Keratinocyte (primary cell): ENCODE measurements around the gene TIMM22. TPM values are rescaled to one million over a fixed set of nuclear protein-coding genes. Genes with fewer than 3 reads are reported as not detected.

Experiments
- DNase-seq: peaks from one replicate; pipeline ENCODE4 v3.0.0-alpha.2; 2011; ENCODE audit warnings: low read depth, missing footprints, low spot score
- FAIRE-seq: peaks from 2 replicates; lab custom pipeline; 2011; peaks lifted over from hg19 to GRCh38; lab: Jason Lieb, UNC
- H2AFZ ChIP-seq: 2 replicates; pipeline ENCODE4 v1.6.0; 2012; ENCODE audit warnings: low read length, control low read depth, inconsistent platforms; ENCODE audit not compliant: control insufficient read depth
- H3K27ac ChIP-seq: 2 replicates; pipeline ENCODE4 v1.5.1; 2011; ENCODE audit warnings: low read length; ENCODE audit not compliant: control insufficient read depth, insufficient read depth
- H3K27me3 ChIP-seq: 3 replicates; pipeline ENCODE4 v1.6.0; 2011; ENCODE audit warnings: low read length; ENCODE audit not compliant: control insufficient read depth, insufficient read depth; ENCODE audit errors: extremely low read depth
- H3K36me3 ChIP-seq, 2 experiments: 2 replicates in 1 of 2; 3 replicates in 1 of 2; pipeline ENCODE4 v1.5.1; 2011; ENCODE audit warnings: low read length in 2 of 2, mild to moderate bottlenecking in 1 of 2; ENCODE audit not compliant: control insufficient read depth in 2 of 2, insufficient read depth in 2 of 2; ENCODE audit errors: extremely low read depth in 1 of 2
- H3K4me1 ChIP-seq: 3 replicates; pipeline ENCODE4 v1.5.1; 2011; ENCODE audit warnings: low read length; ENCODE audit not compliant: control insufficient read depth, insufficient read depth; ENCODE audit errors: extremely low read depth
- H3K4me2 ChIP-seq: 3 replicates; pipeline ENCODE4 v1.6.0; 2011; ENCODE audit warnings: low read depth, low read length; ENCODE audit not compliant: control insufficient read depth, insufficient read depth; ENCODE audit errors: extremely low read depth
- H3K4me3 ChIP-seq, 3 experiments: fragments of 200-600 bp in 1 of 3; sonication (generic) in 1 of 3; 2 replicates in 2 of 3; 3 replicates in 1 of 3; pipeline ENCODE4 v1.5.1; 2011 to 2016; ENCODE audit warnings: low read length in 3 of 3, mild to moderate bottlenecking in 3 of 3, control low read depth in 2 of 3, inconsistent platforms in 1 of 3, low read depth in 1 of 3, mixed read lengths in 1 of 3, mixed run types in 1 of 3, moderate library complexity in 1 of 3; ENCODE audit not compliant: control insufficient read depth in 2 of 3, insufficient read depth in 2 of 3; ENCODE audit errors: extremely low read depth in 1 of 3
- H3K79me2 ChIP-seq: 2 replicates; pipeline ENCODE4 v1.6.0; 2012; ENCODE audit warnings: low read length; ENCODE audit not compliant: control insufficient read depth, insufficient read depth
- H3K9ac ChIP-seq: 3 replicates; pipeline ENCODE4 v1.6.0; 2011; ENCODE audit warnings: low read length; ENCODE audit not compliant: control insufficient read depth, insufficient read depth; ENCODE audit errors: extremely low read depth
- H3K9me1 ChIP-seq: 3 replicates; pipeline ENCODE4 v1.6.0; 2011; ENCODE audit warnings: low read length; ENCODE audit not compliant: control insufficient read depth, insufficient read depth; ENCODE audit errors: extremely low read depth
- H3K9me3 ChIP-seq: 2 replicates; pipeline ENCODE4 v1.5.1; 2012; ENCODE audit warnings: low read depth, low read length; ENCODE audit not compliant: control insufficient read depth
- H4K20me1 ChIP-seq: 3 replicates; pipeline ENCODE4 v1.6.0; 2011; ENCODE audit warnings: low read length; ENCODE audit not compliant: control insufficient read depth, insufficient read depth; ENCODE audit errors: extremely low read depth
- EZH2 ChIP-seq: IDR thresholded peaks from one replicate; pipeline ENCODE4 v1.6.1; 2012; ENCODE audit warnings: inconsistent platforms, mild to moderate bottlenecking, low read length, moderate library complexity
- dilution Hi-C: fragments of 300-500 bp; cut with MboI; formaldehyde crosslinking; loops from one replicate; pipeline ENCODE4 v1.7.0; 2020; ENCODE audit warnings: low sequenced_read_pairs; ENCODE audit not compliant: extremely low pct_ligation_motif_present
- polyA plus RNA-seq, 5 experiments: library from polyadenylated mRNA; depleted of rRNA in 3 of 5; stranded (reverse) in 3 of 5; stranded (forward) in 1 of 5; unstranded in 1 of 5; fragments of >200 nt; gene quantifications; 1 replicate in 1 of 5; 2 replicates in 3 of 5; 3 replicates in 1 of 5; pipeline versions ENCODE4 v1.2.1 to v1.2.3, GENCODE V29; 2011 to 2012; ENCODE audit warnings: missing spikeins in 2 of 5, low read depth in 1 of 5, low replicate concordance in 1 of 5
- TF ChIP-seq, protein P1 (sequence below), 3 experiments: IDR thresholded peaks in 1 of 3; conservative IDR thresholded peaks in 1 of 3; optimal IDR thresholded peaks in 1 of 3; 2 replicates in 2 of 3; 3 replicates in 1 of 3; pipeline versions ENCODE3 to v1.5.1; 2011; ENCODE audit warnings: low read length in 3 of 3, mild to moderate bottlenecking in 3 of 3, moderate library complexity in 2 of 3, control low read depth in 1 of 3, inconsistent platforms in 1 of 3; ENCODE audit not compliant: insufficient read depth in 2 of 3; ENCODE audit errors: extremely low read depth in 1 of 3

The TIMM22 gene
- polyA plus RNA-seq, 1 donor (not counting 4 experiments of a cell fraction or from before 2014, with no cell fraction given): 14.4 TPM

DNA sequence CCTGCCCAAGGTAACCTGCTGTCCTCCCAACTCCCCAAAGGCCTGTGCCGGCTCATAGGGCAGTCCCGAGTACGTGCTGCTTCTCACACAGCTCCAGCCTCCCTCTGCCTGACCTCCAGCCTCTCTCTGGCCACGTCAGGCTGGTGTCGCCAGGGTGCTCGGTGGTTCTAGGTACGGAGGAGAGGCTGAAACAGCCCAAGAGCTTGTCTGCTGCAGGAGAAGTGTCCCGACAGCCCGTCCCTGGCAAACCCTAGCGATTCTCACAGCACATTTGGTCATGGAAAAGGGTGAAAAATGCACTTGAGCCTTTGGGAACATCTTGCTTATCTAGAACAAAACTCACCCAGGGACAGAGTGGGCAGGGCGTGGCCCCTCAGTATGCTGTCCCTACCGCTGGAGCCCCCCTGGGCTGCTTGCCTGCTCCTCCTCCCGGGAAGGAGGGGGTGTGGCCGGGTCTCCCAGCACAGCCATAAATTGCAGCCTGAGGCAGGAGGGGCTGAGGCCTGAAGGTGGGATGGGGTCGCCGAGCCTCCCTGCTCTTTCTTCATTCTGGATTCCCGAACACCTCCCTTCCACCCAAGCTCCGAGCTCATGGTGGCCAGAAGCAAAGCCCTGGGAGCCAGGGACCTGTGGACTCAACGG, 40.4 kb downstream of the TIMM22 start:
- TF ChIP-seq, protein P1, sequence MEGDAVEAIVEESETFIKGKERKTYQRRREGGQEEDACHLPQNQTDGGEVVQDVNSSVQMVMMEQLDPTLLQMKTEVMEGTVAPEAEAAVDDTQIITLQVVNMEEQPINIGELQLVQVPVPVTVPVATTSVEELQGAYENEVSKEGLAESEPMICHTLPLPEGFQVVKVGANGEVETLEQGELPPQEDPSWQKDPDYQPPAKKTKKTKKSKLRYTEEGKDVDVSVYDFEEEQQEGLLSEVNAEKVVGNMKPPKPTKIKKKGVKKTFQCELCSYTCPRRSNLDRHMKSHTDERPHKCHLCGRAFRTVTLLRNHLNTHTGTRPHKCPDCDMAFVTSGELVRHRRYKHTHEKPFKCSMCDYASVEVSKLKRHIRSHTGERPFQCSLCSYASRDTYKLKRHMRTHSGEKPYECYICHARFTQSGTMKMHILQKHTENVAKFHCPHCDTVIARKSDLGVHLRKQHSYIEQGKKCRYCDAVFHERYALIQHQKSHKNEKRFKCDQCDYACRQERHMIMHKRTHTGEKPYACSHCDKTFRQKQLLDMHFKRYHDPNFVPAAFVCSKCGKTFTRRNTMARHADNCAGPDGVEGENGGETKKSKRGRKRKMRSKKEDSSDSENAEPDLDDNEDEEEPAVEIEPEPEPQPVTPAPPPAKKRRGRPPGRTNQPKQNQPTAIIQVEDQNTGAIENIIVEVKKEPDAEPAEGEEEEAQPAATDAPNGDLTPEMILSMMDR (optimal IDR thresholded peaks at IDR 0.05 in 1 of 3, IDR thresholded peaks at IDR 0.05 in 1 of 3, conservative IDR thresholded peaks at IDR 0.05 in 1 of 3; ENCODE audit: extremely low read depth in 1 of 3, insufficient read depth in 2 of 3, low read length in 3 of 3): no peak
- no peak for TF ChIP-seq EZH2
- Histone ChIP-seq H3K36me3 (peaks cover 1 to 6% of the 10 kb centered on the region in 2 experiments), H3K9me3 (peaks cover under 1% of the 10 kb centered on the region), H4K20me1 (no peaks in the 10 kb centered on the region), H3K9ac (no peak overlapping the region), H2AFZ (no peak overlapping the region), H3K4me1 (no peaks in the 10 kb centered on the region), H3K9me1 (no peaks in the 10 kb centered on the region), H3K4me2 (no peak overlapping the region), H3K79me2 (no peaks in the 10 kb centered on the region), H3K27me3 (no peaks in the 10 kb centered on the region), H3K27ac (no peak overlapping the region), H3K4me3 (no peak overlapping the region)
- dilution Hi-C loops: no loop called here
- FAIRE-seq (no peak), DNase-seq (no peak)

GRCh38 chr17:1038459-1039122, 41.7 kb downstream of the TIMM22 start:
- FAIRE-seq (no peak), DNase-seq (no peak)
- no peak overlapping the region for H3K9ac ChIP-seq
- H3K27me3 ChIP-seq: no peaks in the 10 kb centered on the region
- dilution Hi-C loops: no loop called here
- peaks cover 1 to 9% of the 10 kb centered on the region in 2 experiments for H3K36me3 ChIP-seq
- H4K20me1 ChIP-seq: no peaks in the 10 kb centered on the region
- H3K4me2 ChIP-seq: no peak overlapping the region
- H2AFZ ChIP-seq: no peak overlapping the region
- no peaks in the 10 kb centered on the region for H3K79me2 ChIP-seq
- H3K9me1 ChIP-seq: no peaks in the 10 kb centered on the region
- H3K4me3 ChIP-seq: no peak overlapping the region
- no peak for TF ChIP-seq EZH2
- TF ChIP-seq, protein P1 (optimal IDR thresholded peaks at IDR 0.05 in 1 of 3, IDR thresholded peaks at IDR 0.05 in 1 of 3, conservative IDR thresholded peaks at IDR 0.05 in 1 of 3; ENCODE audit: extremely low read depth in 1 of 3, insufficient read depth in 2 of 3, low read length in 3 of 3): no peak
- H3K27ac ChIP-seq: no peak overlapping the region
- no peaks in the 10 kb centered on the region for H3K4me1 ChIP-seq
- peaks cover 2% of the 10 kb centered on the region for H3K9me3 ChIP-seq
